K562 (cell line): ENCODE results near the gene DCTN1. TPM values are rescaled to one million over a fixed set of nuclear protein-coding genes. Genes with fewer than 3 reads are reported as not detected.

Experiments
- ATF2 ChIP-seq: sonication (generic); formaldehyde crosslinking; IDR thresholded peaks from 2 replicates; pipeline ENCODE4 v1.8.1; 2022; ENCODE audit warnings: missing genetic modification reagents
- CEBPG ChIP-seq, 3 experiments: fragments of 200-800 bp in 1 of 3; sonication (Bioruptor generic) in 1 of 3; sonication (generic) in 1 of 3; formaldehyde crosslinking in 1 of 3; IDR thresholded peaks in 2 of 3; conservative IDR thresholded peaks in 1 of 3; 2 replicates each; pipeline versions ENCODE4 v1.6.1 to v1.8.0; 2016 to 2022; ENCODE audit warnings: missing compliant biosample characterization in 2 of 3, missing genetic modification characterization in 2 of 3, mild to moderate bottlenecking in 1 of 3, missing genetic modification reagents in 1 of 3
- CTBP1 ChIP-seq: fragments of 450-650 bp; IDR thresholded peaks from 2 replicates; pipeline ENCODE4 v1.6.1; 2016; ENCODE audit warnings: borderline replicate concordance
- CTCF ChIP-seq, 3 experiments: IDR thresholded peaks in 2 of 3; conservative IDR thresholded peaks in 1 of 3; 2 replicates each; pipeline ENCODE4 v1.5.1; 2011 to 2012; ENCODE audit warnings: low read length in 3 of 3, mild to moderate bottlenecking in 3 of 3, control low read depth in 2 of 3, improper control_type of control experiment in 1 of 3, inconsistent platforms in 1 of 3, low read depth in 1 of 3, mixed read lengths in 1 of 3, moderate library complexity in 1 of 3; ENCODE audit not compliant: insufficient read depth in 2 of 3
- ETV1 ChIP-seq: fragments of 450-650 bp; conservative IDR thresholded peaks from 2 replicates; pipeline ENCODE4 v1.6.1; 2016; ENCODE audit warnings: missing genetic modification characterization, control low read depth, low read depth, missing compliant biosample characterization
- ETV6 ChIP-seq, 3 experiments: fragments of 150-350 bp in 1 of 3; sonication (generic) in 1 of 3; formaldehyde crosslinking in 1 of 3; IDR thresholded peaks; 2 replicates each; pipeline versions ENCODE4 v1.6.1 to v1.8.0; 2014 to 2022; ENCODE audit warnings: borderline replicate concordance in 2 of 3, low read depth in 2 of 3, antibody characterized with exemption in 1 of 3, low read length in 1 of 3, mild to moderate bottlenecking in 1 of 3, missing genetic modification reagents in 1 of 3
- GABPA ChIP-seq: fragments of 200-800 bp; sonication (Bioruptor generic); conservative IDR thresholded peaks from 2 replicates; pipeline ENCODE4 v1.6.1; 2016; ENCODE audit warnings: low read depth, missing genetic modification characterization, missing compliant biosample characterization
- HMGN3 ChIP-seq: IDR thresholded peaks from 2 replicates; pipeline ENCODE4 v1.6.1; 2011; ENCODE audit warnings: borderline replicate concordance, low read depth, mild to moderate bottlenecking, mixed read lengths, low read length; ENCODE audit not compliant: insufficient read length; ENCODE audit errors: extremely low read depth
- HNRNPLL ChIP-seq: fragments of 200-400 bp; formaldehyde crosslinking; IDR thresholded peaks from 2 replicates; pipeline ENCODE4 v1.6.1; 2017; ENCODE audit warnings: low read length, low read depth, mild to moderate bottlenecking; ENCODE audit not compliant: poor library complexity, severe bottlenecking
- KDM4B ChIP-seq, 2 experiments: fragments of 450-650 bp in 1 of 2; sonication (generic) in 1 of 2; IDR thresholded peaks; 2 replicates each; pipeline ENCODE4 v1.6.1; 2016 to 2017; ENCODE audit warnings: borderline replicate concordance in 2 of 2, antibody characterized with exemption in 1 of 2, low read depth in 1 of 2, mild to moderate bottlenecking in 1 of 2
- MYC ChIP-seq, 2 experiments: fragments of 250-450 bp in 1 of 2; sonication (Bioruptor Pico) in 1 of 2; IDR thresholded peaks; 2 replicates each; pipeline versions ENCODE4 v1.5.1 to v1.6.1; 2012 to 2021; ENCODE audit warnings: low read depth in 2 of 2, borderline replicate concordance in 1 of 2, improper control_type of control experiment in 1 of 2, low read length in 1 of 2, mild to moderate bottlenecking in 1 of 2, moderate library complexity in 1 of 2
- NELFE ChIP-seq: IDR thresholded peaks from 2 replicates; pipeline ENCODE4 v1.6.1; 2011; ENCODE audit warnings: mild to moderate bottlenecking; ENCODE audit not compliant: insufficient read depth, insufficient read length
- OTX1 ChIP-seq: fragments of 450-650 bp; formaldehyde crosslinking; IDR thresholded peaks from 2 replicates; pipeline ENCODE4 v1.4.0; 2022; ENCODE audit warnings: mild to moderate bottlenecking
- PKNOX1 ChIP-seq: fragments of 450-650 bp; IDR thresholded peaks from 2 replicates; pipeline ENCODE4 v1.6.1; 2016
- SAFB ChIP-seq: fragments of 200-400 bp; formaldehyde crosslinking; IDR thresholded peaks from 2 replicates; pipeline ENCODE4 v1.6.1; 2017; ENCODE audit warnings: low read depth, low read length, borderline replicate concordance
- SRSF9 ChIP-seq: fragments of 200-400 bp; formaldehyde crosslinking; IDR thresholded peaks from 2 replicates; pipeline ENCODE4 v1.6.1; 2017; ENCODE audit warnings: low read depth, low read length, borderline replicate concordance
- ZEB2 ChIP-seq: fragments of 450-650 bp; IDR thresholded peaks from 2 replicates; pipeline ENCODE4 v1.6.1; 2016
- ZFP36 ChIP-seq: fragments of 150-350 bp; IDR thresholded peaks from 2 replicates; pipeline ENCODE4 v1.6.1; 2018; ENCODE audit warnings: low read length, low read depth; ENCODE audit not compliant: partially characterized antibody
- ZFX ChIP-seq: sonication (generic); formaldehyde crosslinking; IDR thresholded peaks from 2 replicates; pipeline ENCODE4 v1.8.0; 2022; ENCODE audit warnings: mild to moderate bottlenecking, missing genetic modification reagents, moderate library complexity
- ZNF311 ChIP-seq: fragments of 250-450 bp; sonication (Bioruptor Pico); IDR thresholded peaks from 2 replicates; pipeline ENCODE4 v1.4.0; 2020; ENCODE audit warnings: mild to moderate bottlenecking, moderate library complexity
- polyA plus RNA-seq, 8 experiments: library from polyadenylated mRNA; depleted of rRNA in 4 of 8; stranded (reverse) in 5 of 8; unstranded in 3 of 8; fragments of >200 nt; fragmentation: Nextera tagmentation in 2 of 8; fragmentation: Illumina TruSeq in 1 of 8; extraction: Ambion mirVana in 2 of 8; extraction: Trizol in 1 of 8; gene quantifications; 2 replicates each; pipeline versions ENCODE4 v1.2.1 to v1.2.3, GENCODE V29; 2011 to 2014; ENCODE audit warnings: inconsistent platforms in 1 of 8, missing spikeins in 1 of 8
- total RNA-seq, 7 experiments: library from RNA; depleted of rRNA in 6 of 7; stranded (reverse); fragments of >200 nt in 6 of 7; fragmentation: Illumina TruSeq in 2 of 7; extraction: Trizol in 2 of 7; gene quantifications; 2 replicates each; pipeline versions ENCODE4 v1.2.1 to v1.2.3, GENCODE V29; 2011 to 2021; ENCODE audit warnings: low replicate concordance in 1 of 7

DCTN1 gene
- total and polyA plus RNA-seq, 9 of the 15 experiments (the other 6 are each of a cell fraction or from before 2014, with no cell fraction given): 23.9 to 71.7 (median 45.0) TPM

- no peak for TF ChIP-seq HNRNPLL
- peak; percentile 68 for TF ChIP-seq MYC (IDR thresholded peaks at IDR 0.05; ENCODE audit: low read depth, low read length)
- TF ChIP-seq MYC (CRISPR knock-in tag; IDR thresholded peaks at IDR 0.05; ENCODE audit: borderline replicate concordance, low read depth): no peak
- peak; percentile 82 to 99 (median 99) for TF ChIP-seq CTCF (IDR thresholded peaks at IDR 0.05 in 2 of 3, conservative IDR thresholded peaks at IDR 0.05 in 1 of 3; ENCODE audit: insufficient read depth in 2 of 3, low read depth in 1 of 3, low read length in 3 of 3)
- TF ChIP-seq SAFB: no peak
- 0 out of 2 replicates have a peak, but pooled peaks have one; percentile 2 for TF ChIP-seq ZFX
- TF ChIP-seq OTX1 (CRISPR knock-in tag): 0 out of 2 replicates have a peak, but pooled peaks have one; percentile 32
- TF ChIP-seq ZNF311 (CRISPR knock-in tag): no peak
- no peak for TF ChIP-seq ETV1 (tag)
- TF ChIP-seq SRSF9: no peak
- TF ChIP-seq ZEB2: no peak
- TF ChIP-seq GABPA (tag): 0 out of 2 replicates have a peak, but pooled peaks have one; percentile 18
- peak; percentile 12; the same call in 1 of the 2 replicates for TF ChIP-seq PKNOX1
- no peak for TF ChIP-seq CEBPG (CRISPR knock-in tag; IDR thresholded peaks at IDR 0.05)
- no peak for TF ChIP-seq CEBPG (tag; conservative IDR thresholded peaks at IDR 0.05 in 1 of 2, IDR thresholded peaks at IDR 0.05 in 1 of 2)
- no peak for TF ChIP-seq ATF2 (CRISPR knock-in tag)
- no peak for TF ChIP-seq HMGN3
- no peak for TF ChIP-seq KDM4B (IDR thresholded peaks at IDR 0.05; ENCODE audit: borderline replicate concordance in 2 of 2, low read depth in 1 of 2)
- TF ChIP-seq NELFE: no peak
- TF ChIP-seq ETV6 (IDR thresholded peaks at IDR 0.05; ENCODE audit: borderline replicate concordance in 1 of 2, low read depth in 2 of 2, low read length in 1 of 2): no peak
- TF ChIP-seq ETV6 (CRISPR knock-in tag; IDR thresholded peaks at IDR 0.05; ENCODE audit: borderline replicate concordance): no peak
- TF ChIP-seq CTBP1: peak; percentile 84; the same call in 1 of the 2 replicates
- TF ChIP-seq ZFP36: no peak
These were observed 11.7 kb upstream of the DCTN1 start (continued) for GRCh38 chr2:74391580-74392448.
